ENCODE measurements around the gene MAST4. TPM values are rescaled to one million over a fixed set of nuclear protein-coding genes. Genes with fewer than 3 reads are reported as not detected.

MAST4 gene
- polyA plus RNA-seq, 1 donor (not counting 4 experiments of a cell fraction or from before 2014, with no cell fraction given), result 19.8 TPM

DNA sequence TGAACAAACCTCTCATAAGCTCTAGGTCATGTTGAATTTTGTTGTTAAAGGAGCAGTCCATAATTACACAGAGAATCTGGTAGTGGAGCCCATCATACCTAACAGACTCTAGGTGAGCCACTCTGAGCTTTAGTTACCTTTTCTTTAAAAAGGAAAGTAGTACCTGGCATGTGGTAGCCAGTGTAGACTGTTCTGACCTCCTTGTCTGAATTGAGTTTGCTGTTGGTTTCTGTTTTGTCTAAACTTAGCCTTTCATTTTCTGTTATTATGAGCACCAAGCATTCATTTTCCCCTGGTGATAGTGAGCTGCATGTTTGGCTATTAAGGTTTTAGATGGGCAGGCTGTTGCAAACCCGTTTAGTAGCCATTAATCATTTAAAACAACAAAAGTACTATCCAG is 112.2 kb downstream of the MAST4 start:
- no peaks in the 10 kb centered on the region for H3K36me3 ChIP-seq (ENCODE audit: control insufficient read depth in 2 of 2, extremely low read depth in 1 of 2, insufficient read depth in 2 of 2, low read length in 2 of 2)
- H2AFZ ChIP-seq (ENCODE audit: control insufficient read depth, low read length), result no peak overlapping the region
- FAIRE-seq (no peak), DNase-seq (ENCODE audit: low read depth, low spot score) (no peak)
- no peaks in the 10 kb centered on the region for H3K9me1 ChIP-seq (ENCODE audit: control insufficient read depth, extremely low read depth, insufficient read depth, low read length)
- H3K27me3 ChIP-seq (ENCODE audit: control insufficient read depth, extremely low read depth, insufficient read depth, low read length), result no peaks in the 10 kb centered on the region
- no peaks in the 10 kb centered on the region for H3K4me1 ChIP-seq (ENCODE audit: control insufficient read depth, extremely low read depth, insufficient read depth, low read length)
- H3K79me2 ChIP-seq (ENCODE audit: control insufficient read depth, insufficient read depth, low read length), result no peaks in the 10 kb centered on the region
- H3K27ac ChIP-seq (ENCODE audit: control insufficient read depth, insufficient read depth, low read length), result no peak overlapping the region
- no peaks in the 10 kb centered on the region for H4K20me1 ChIP-seq (ENCODE audit: control insufficient read depth, extremely low read depth, insufficient read depth, low read length)
- H3K9me3 ChIP-seq (ENCODE audit: control insufficient read depth, low read depth, low read length), result no peaks in the 10 kb centered on the region
- dilution Hi-C loops (cut with MboI; ENCODE audit: extremely low pct_ligation_motif_present, low sequenced_read_pairs), result no loop called here
- no peak for TF ChIP-seq EZH2 (IDR thresholded peaks at IDR 0.05; ENCODE audit: low read length)
- TF ChIP-seq, protein P1, sequence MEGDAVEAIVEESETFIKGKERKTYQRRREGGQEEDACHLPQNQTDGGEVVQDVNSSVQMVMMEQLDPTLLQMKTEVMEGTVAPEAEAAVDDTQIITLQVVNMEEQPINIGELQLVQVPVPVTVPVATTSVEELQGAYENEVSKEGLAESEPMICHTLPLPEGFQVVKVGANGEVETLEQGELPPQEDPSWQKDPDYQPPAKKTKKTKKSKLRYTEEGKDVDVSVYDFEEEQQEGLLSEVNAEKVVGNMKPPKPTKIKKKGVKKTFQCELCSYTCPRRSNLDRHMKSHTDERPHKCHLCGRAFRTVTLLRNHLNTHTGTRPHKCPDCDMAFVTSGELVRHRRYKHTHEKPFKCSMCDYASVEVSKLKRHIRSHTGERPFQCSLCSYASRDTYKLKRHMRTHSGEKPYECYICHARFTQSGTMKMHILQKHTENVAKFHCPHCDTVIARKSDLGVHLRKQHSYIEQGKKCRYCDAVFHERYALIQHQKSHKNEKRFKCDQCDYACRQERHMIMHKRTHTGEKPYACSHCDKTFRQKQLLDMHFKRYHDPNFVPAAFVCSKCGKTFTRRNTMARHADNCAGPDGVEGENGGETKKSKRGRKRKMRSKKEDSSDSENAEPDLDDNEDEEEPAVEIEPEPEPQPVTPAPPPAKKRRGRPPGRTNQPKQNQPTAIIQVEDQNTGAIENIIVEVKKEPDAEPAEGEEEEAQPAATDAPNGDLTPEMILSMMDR (optimal IDR thresholded peaks at IDR 0.05 in 1 of 3, IDR thresholded peaks at IDR 0.05 in 1 of 3, conservative IDR thresholded peaks at IDR 0.05 in 1 of 3; ENCODE audit: extremely low read depth in 1 of 3, insufficient read depth in 2 of 3, low read length in 3 of 3), result no peak
- no peak overlapping the region for H3K4me2 ChIP-seq (ENCODE audit: control insufficient read depth, extremely low read depth, insufficient read depth, low read depth, low read length)
- H3K4me3 ChIP-seq (ENCODE audit: control insufficient read depth in 2 of 3, extremely low read depth in 1 of 3, insufficient read depth in 2 of 3, low read depth in 1 of 3, low read length in 3 of 3), result no peak overlapping the region
- H3K9ac ChIP-seq (ENCODE audit: control insufficient read depth, extremely low read depth, insufficient read depth, low read length), result no peak overlapping the region

DNA sequence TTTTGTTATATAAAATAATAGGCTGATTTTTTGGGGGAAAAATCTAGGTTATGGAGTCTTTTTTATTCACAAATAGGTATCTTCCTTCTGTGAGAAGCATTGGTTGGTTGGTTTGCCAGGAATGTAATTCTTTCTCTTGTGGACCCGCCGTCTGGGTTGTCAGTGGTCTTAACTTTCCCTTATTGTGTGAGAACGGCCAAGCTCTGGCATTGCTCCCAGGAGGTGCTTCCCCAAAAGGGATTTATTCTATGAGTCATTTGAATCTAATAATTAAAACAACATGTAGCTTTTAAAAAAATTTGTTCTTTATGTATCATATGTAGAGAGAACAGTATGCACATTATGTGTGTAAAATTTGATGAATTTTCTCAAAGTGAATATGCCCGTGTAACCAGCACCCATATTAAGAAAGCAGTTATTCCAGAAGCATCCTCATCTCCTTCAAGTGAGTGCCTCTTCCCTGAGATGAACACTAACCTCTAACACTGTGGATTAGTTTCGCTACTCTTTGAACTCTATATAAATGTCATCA is 114.4 kb downstream of the MAST4 start:
- no peaks in the 10 kb centered on the region for H4K20me1 ChIP-seq (ENCODE audit: control insufficient read depth, extremely low read depth, insufficient read depth, low read length)
- FAIRE-seq, result no peak
- H3K36me3 ChIP-seq (ENCODE audit: control insufficient read depth in 2 of 2, extremely low read depth in 1 of 2, insufficient read depth in 2 of 2, low read length in 2 of 2), result no peaks in the 10 kb centered on the region
- dilution Hi-C loops (cut with MboI; ENCODE audit: extremely low pct_ligation_motif_present, low sequenced_read_pairs), result no loop called here
- TF ChIP-seq EZH2 (IDR thresholded peaks at IDR 0.05; ENCODE audit: low read length), result no peak
- TF ChIP-seq, protein P1 (optimal IDR thresholded peaks at IDR 0.05 in 1 of 3, IDR thresholded peaks at IDR 0.05 in 1 of 3, conservative IDR thresholded peaks at IDR 0.05 in 1 of 3; ENCODE audit: extremely low read depth in 1 of 3, insufficient read depth in 2 of 3, low read length in 3 of 3), result no peak
- no peaks in the 10 kb centered on the region for H3K9me3 ChIP-seq (ENCODE audit: control insufficient read depth, low read depth, low read length)
- H3K4me1 ChIP-seq (ENCODE audit: control insufficient read depth, extremely low read depth, insufficient read depth, low read length), result peaks cover 13% of the 10 kb centered on the region
- no peak overlapping the region for H3K27ac ChIP-seq (ENCODE audit: control insufficient read depth, insufficient read depth, low read length)
- H3K79me2 ChIP-seq (ENCODE audit: control insufficient read depth, insufficient read depth, low read length), result no peaks in the 10 kb centered on the region
- no peak for DNase-seq (ENCODE audit: low read depth, low spot score)
- no peak overlapping the region for H3K4me3 ChIP-seq (ENCODE audit: control insufficient read depth in 2 of 3, extremely low read depth in 1 of 3, insufficient read depth in 2 of 3, low read depth in 1 of 3, low read length in 3 of 3)
- no peak overlapping the region for H3K9ac ChIP-seq (ENCODE audit: control insufficient read depth, extremely low read depth, insufficient read depth, low read length)
- H3K27me3 ChIP-seq (ENCODE audit: control insufficient read depth, extremely low read depth, insufficient read depth, low read length), result no peaks in the 10 kb centered on the region
- no peak overlapping the region for H2AFZ ChIP-seq (ENCODE audit: control insufficient read depth, low read length)
- H3K9me1 ChIP-seq (ENCODE audit: control insufficient read depth, extremely low read depth, insufficient read depth, low read length), result no peaks in the 10 kb centered on the region
- no peak overlapping the region for H3K4me2 ChIP-seq (ENCODE audit: control insufficient read depth, extremely low read depth, insufficient read depth, low read depth, low read length)

Data from keratinocyte (primary cell).